H1 (cell line): ENCODE data around the gene GLOD4. TPM values are rescaled to one million over a fixed set of nuclear protein-coding genes. Genes with fewer than 3 reads are reported as not detected.

Experiments used
- CTCF ChIA-PET: fragments of 300-600 bp; sonication (Branson Sonifier 250); formaldehyde crosslinking; loops from one replicate; lab custom pipeline; 2021; ENCODE audit not compliant: partially characterized antibody; lab: Charles Lee
- POLR2A ChIA-PET: fragments of 300-600 bp; sonication (Branson Sonifier 250); formaldehyde crosslinking; loops from one replicate; lab custom pipeline; 2021; ENCODE audit warnings: inconsistent platforms; ENCODE audit not compliant: partially characterized antibody; lab: Charles Lee
- DNase-seq, 2 experiments: peaks; one replicate each; pipeline versions ENCODE4 v3.0.0 to v3.0.0-alpha.2; 2010 to 2022; ENCODE audit warnings: low spot score in 2 of 2, low read depth in 1 of 2, mixed read lengths in 1 of 2
- FAIRE-seq: peaks from 2 replicates; lab custom pipeline; 2011; peaks lifted over from hg19 to GRCh38; lab: Jason Lieb, UNC
- H2AFZ ChIP-seq: 2 replicates; pipeline ENCODE4 v1.8.1; 2012; ENCODE audit warnings: low read length, inconsistent platforms
- H2AK5ac ChIP-seq: 2 replicates; pipeline ENCODE4 v1.6.1; 2013; ENCODE audit warnings: low read depth, low read length
- H2BK120ac ChIP-seq: replicated peaks from 2 replicates; pipeline ENCODE3; 2013; ENCODE audit warnings: low read depth, low read length, inconsistent platforms
- H2BK12ac ChIP-seq: 2 replicates; pipeline ENCODE4 v1.6.1; 2013; ENCODE audit warnings: low read depth, low read length
- H2BK15ac ChIP-seq: 2 replicates; pipeline ENCODE4 v1.6.1; 2013; ENCODE audit warnings: low read length
- H2BK20ac ChIP-seq: 2 replicates; pipeline ENCODE4 v1.6.1; 2013; ENCODE audit warnings: low read length
- H2BK5ac ChIP-seq: 2 replicates; pipeline ENCODE4 v1.6.1; 2013; ENCODE audit warnings: low read depth, low read length
- H3K14ac ChIP-seq: 2 replicates; pipeline ENCODE4 v1.6.1; 2013; ENCODE audit warnings: inconsistent platforms; ENCODE audit not compliant: insufficient read length
- H3K18ac ChIP-seq: 2 replicates; pipeline ENCODE4 v1.6.1; 2013; ENCODE audit warnings: low read length; ENCODE audit errors: extremely low read depth
- H3K23ac ChIP-seq: 2 replicates; pipeline ENCODE4 v1.6.1; 2013; ENCODE audit warnings: inconsistent platforms; ENCODE audit not compliant: insufficient read length
- H3K23me2 ChIP-seq: 2 replicates; pipeline ENCODE4 v1.6.1; 2013; ENCODE audit warnings: low read depth, low read length
- H3K27ac ChIP-seq: 2 replicates; pipeline ENCODE4 v1.6.1; 2011; ENCODE audit warnings: low read depth, low read length, inconsistent platforms
- H3K27me3 ChIP-seq, 4 experiments: replicated peaks in 1 of 4; 1 replicate in 1 of 4; 2 replicates in 3 of 4; pipeline versions ENCODE4 v1.6.1 to v1.8.1; 2011 to 2013; ENCODE audit warnings: low read length in 3 of 4, mild to moderate bottlenecking in 3 of 4, inconsistent platforms in 2 of 4, mixed read lengths in 2 of 4, moderate library complexity in 1 of 4; ENCODE audit not compliant: control insufficient read depth in 3 of 4, insufficient read depth in 3 of 4; ENCODE audit errors: extremely low read depth in 1 of 4
- H3K36me3 ChIP-seq, 4 experiments: 2 replicates each; pipeline versions ENCODE4 v1.6.1 to v1.8.1; 2011 to 2013; ENCODE audit warnings: mild to moderate bottlenecking in 4 of 4, low read length in 3 of 4, moderate library complexity in 2 of 4, control low read depth in 1 of 4, inconsistent platforms in 1 of 4; ENCODE audit not compliant: insufficient read depth in 4 of 4, control insufficient read depth in 2 of 4
- H3K4ac ChIP-seq: replicated peaks from 2 replicates; pipeline ENCODE3; 2013; ENCODE audit warnings: low read length, low read depth, mixed read lengths, inconsistent platforms; ENCODE audit not compliant: insufficient read length
- H3K4me1 ChIP-seq, 4 experiments: replicated peaks in 1 of 4; 1 replicate in 1 of 4; 2 replicates in 3 of 4; pipeline versions ENCODE4 v1.6.1 to v1.8.1; 2011 to 2013; ENCODE audit warnings: low read length in 3 of 4, inconsistent platforms in 2 of 4, mixed read lengths in 1 of 4; ENCODE audit not compliant: insufficient read depth in 4 of 4, control insufficient read depth in 3 of 4
- H3K4me2 ChIP-seq, 2 experiments: 2 replicates each; pipeline versions ENCODE4 v1.6.1 to v1.8.1; 2011 to 2013; ENCODE audit warnings: low read depth in 2 of 2, low read length in 2 of 2, control low read depth in 1 of 2, inconsistent platforms in 1 of 2, mild to moderate bottlenecking in 1 of 2; ENCODE audit not compliant: insufficient read depth in 1 of 2
- H3K4me3 ChIP-seq, 4 experiments: fragments of 200-600, 300-600 bp in 1 of 4; sonication (generic), shearing (Covaris generic), sonication (Bioruptor Twin) in 1 of 4; 2 replicates each; pipeline versions ENCODE4 v1.5.1 to v1.8.1; 2011 to 2016; ENCODE audit warnings: low read length in 4 of 4, low read depth in 3 of 4, control low read depth in 2 of 4, inconsistent platforms in 2 of 4, mild to moderate bottlenecking in 2 of 4, mixed read lengths in 1 of 4, moderate library complexity in 1 of 4; ENCODE audit not compliant: insufficient read depth in 2 of 4; ENCODE audit errors: extremely low read depth in 1 of 4
- H3K56ac ChIP-seq: replicated peaks from 2 replicates; pipeline ENCODE3; 2013; ENCODE audit warnings: low read depth, mild to moderate bottlenecking, mixed read lengths, low read length, inconsistent platforms; ENCODE audit not compliant: insufficient read length
- H3K79me1 ChIP-seq: 2 replicates; pipeline ENCODE4 v1.6.1; 2013; ENCODE audit warnings: low read depth, low read length, control low read depth
- H3K79me2 ChIP-seq, 2 experiments: 2 replicates each; pipeline versions ENCODE4 v1.6.1 to v1.8.1; 2012 to 2013; ENCODE audit warnings: low read length in 2 of 2, mild to moderate bottlenecking in 2 of 2, inconsistent platforms in 1 of 2; ENCODE audit not compliant: insufficient read depth in 2 of 2, control insufficient read depth in 1 of 2
- H3K9ac ChIP-seq, 4 experiments: replicated peaks in 1 of 4; 1 replicate in 1 of 4; 2 replicates in 3 of 4; pipeline versions ENCODE4 v1.6.1 to v1.8.1; 2011 to 2013; ENCODE audit warnings: low read depth in 3 of 4, low read length in 3 of 4, control low read depth in 2 of 4, mild to moderate bottlenecking in 2 of 4, moderate library complexity in 2 of 4, inconsistent platforms in 1 of 4; ENCODE audit errors: extremely low read depth in 1 of 4
- H3K9me3 ChIP-seq, 2 experiments: 2 replicates each; pipeline versions ENCODE4 v1.6.1 to v1.8.1; 2012 to 2013; ENCODE audit warnings: mild to moderate bottlenecking in 2 of 2, moderate library complexity in 2 of 2, control low read depth in 1 of 2, inconsistent platforms in 1 of 2, low read depth in 1 of 2, low read length in 1 of 2, mixed read lengths in 1 of 2; ENCODE audit not compliant: insufficient read depth in 2 of 2
- H4K20me1 ChIP-seq, 2 experiments: replicated peaks in 1 of 2; 2 replicates each; pipeline versions ENCODE3 to v1.8.1; 2011 to 2013; ENCODE audit warnings: inconsistent platforms in 2 of 2, low read length in 2 of 2, mild to moderate bottlenecking in 1 of 2; ENCODE audit not compliant: insufficient read depth in 2 of 2, control insufficient read depth in 1 of 2
- H4K5ac ChIP-seq: 2 replicates; pipeline ENCODE4 v1.6.1; 2013; ENCODE audit warnings: low read length, low read depth, mixed read lengths, inconsistent platforms; ENCODE audit not compliant: insufficient read length
- H4K8ac ChIP-seq: 2 replicates; pipeline ENCODE4 v1.8.0; 2013; ENCODE audit warnings: mild to moderate bottlenecking, moderate library complexity, low read length, inconsistent platforms; ENCODE audit not compliant: insufficient read depth; ENCODE audit errors: extremely low read depth
- H4K91ac ChIP-seq: replicated peaks from 2 replicates; pipeline ENCODE3; 2013; ENCODE audit warnings: low read length, mixed read lengths, inconsistent platforms; ENCODE audit not compliant: insufficient read length
- CHD2 ChIP-seq: IDR thresholded peaks from 2 replicates; pipeline ENCODE4 v1.6.1; 2012; ENCODE audit warnings: low read length, improper control_type of control experiment
- GTF2F1 ChIP-seq: IDR thresholded peaks from 2 replicates; pipeline ENCODE4 v1.6.1; 2012; ENCODE audit warnings: low read depth, low read length, improper control_type of control experiment, borderline replicate concordance
- JUN ChIP-seq: IDR thresholded peaks from 2 replicates; pipeline ENCODE4 v1.6.1; 2011; ENCODE audit warnings: low read depth, mild to moderate bottlenecking, improper control_type of control experiment, low read length
- KDM1A ChIP-seq: fragments of 200-600, 300-600 bp; sonication (generic); IDR thresholded peaks from 2 replicates; pipeline ENCODE4 v1.7.1; 2016; ENCODE audit warnings: mild to moderate bottlenecking, low read length, borderline replicate concordance
- RAD21 ChIP-seq, 2 experiments: IDR thresholded peaks in 1 of 2; conservative IDR thresholded peaks in 1 of 2; 2 replicates each; pipeline ENCODE4 v1.6.1; 2011; ENCODE audit warnings: low read depth in 2 of 2, low read length in 2 of 2, improper control_type of control experiment in 1 of 2, inconsistent platforms in 1 of 2, mild to moderate bottlenecking in 1 of 2, moderate library complexity in 1 of 2
- RBBP5 ChIP-seq: IDR thresholded peaks from 2 replicates; pipeline ENCODE4 v1.7.1; 2012; ENCODE audit warnings: low read depth, mild to moderate bottlenecking, inconsistent platforms, low read length, moderate library complexity, borderline replicate concordance
- SP4 ChIP-seq: IDR thresholded peaks from 2 replicates; pipeline ENCODE4 v1.6.1; 2012; ENCODE audit warnings: low read length, inconsistent platforms
- SUZ12 ChIP-seq: fragments of 200-600 bp; sonication (generic); IDR thresholded peaks from 2 replicates; pipeline ENCODE4 v1.6.1; 2012; ENCODE audit warnings: mild to moderate bottlenecking, inconsistent platforms, low read length, moderate library complexity, mixed read lengths
- WGBS, 2 experiments: shearing (Covaris generic) in 1 of 2; methylation state at CpG; one replicate each; pipeline versions ENCODE4 v1.1.6 to v1.1.7; 2013 to 2015; ENCODE audit warnings: low lambda C conversion rate in 2 of 2, mixed read lengths in 2 of 2, inconsistent platforms in 1 of 2, low coverage in 1 of 2, missing lambda C conversion rate in 1 of 2; ENCODE audit not compliant: insufficient replicate concordance in 2 of 2, insufficient coverage in 1 of 2, insufficient read length in 1 of 2; ENCODE audit errors: extremely low coverage in 1 of 2, missing lambda C conversion rate in 1 of 2; 5-methylcytosine and 5-hydroxymethylcytosine counted together
- polyA plus RNA-seq, 7 experiments: library from polyadenylated mRNA; depleted of rRNA in 3 of 7; stranded (reverse) in 5 of 7; unstranded in 2 of 7; fragments of >200 nt in 5 of 7; fragments of 200-250 nt in 2 of 7; gene quantifications; 1 replicate in 5 of 7; 2 replicates in 1 of 7; 4 replicates in 1 of 7; pipeline versions ENCODE4 v1.2.1 to v1.2.3, GENCODE V29; 2011 to 2013; ENCODE audit warnings: missing spikeins in 2 of 7, mixed read lengths in 2 of 7
- total RNA-seq: library from RNA; stranded (reverse); fragmentation: NEBNext Ultra II Directional; extraction: Animal tissue kit (Norgen Biotek cat#: 25700); gene quantifications from 2 replicates; pipeline ENCODE4 v1.2.1, GENCODE V29; 2021

GLOD4 gene
- total and polyA plus RNA-seq, 2 of the 8 experiments (the other 6 are each of a cell fraction or from before 2014, with no cell fraction given), result 36.8 to 81.3 TPM

DNA sequence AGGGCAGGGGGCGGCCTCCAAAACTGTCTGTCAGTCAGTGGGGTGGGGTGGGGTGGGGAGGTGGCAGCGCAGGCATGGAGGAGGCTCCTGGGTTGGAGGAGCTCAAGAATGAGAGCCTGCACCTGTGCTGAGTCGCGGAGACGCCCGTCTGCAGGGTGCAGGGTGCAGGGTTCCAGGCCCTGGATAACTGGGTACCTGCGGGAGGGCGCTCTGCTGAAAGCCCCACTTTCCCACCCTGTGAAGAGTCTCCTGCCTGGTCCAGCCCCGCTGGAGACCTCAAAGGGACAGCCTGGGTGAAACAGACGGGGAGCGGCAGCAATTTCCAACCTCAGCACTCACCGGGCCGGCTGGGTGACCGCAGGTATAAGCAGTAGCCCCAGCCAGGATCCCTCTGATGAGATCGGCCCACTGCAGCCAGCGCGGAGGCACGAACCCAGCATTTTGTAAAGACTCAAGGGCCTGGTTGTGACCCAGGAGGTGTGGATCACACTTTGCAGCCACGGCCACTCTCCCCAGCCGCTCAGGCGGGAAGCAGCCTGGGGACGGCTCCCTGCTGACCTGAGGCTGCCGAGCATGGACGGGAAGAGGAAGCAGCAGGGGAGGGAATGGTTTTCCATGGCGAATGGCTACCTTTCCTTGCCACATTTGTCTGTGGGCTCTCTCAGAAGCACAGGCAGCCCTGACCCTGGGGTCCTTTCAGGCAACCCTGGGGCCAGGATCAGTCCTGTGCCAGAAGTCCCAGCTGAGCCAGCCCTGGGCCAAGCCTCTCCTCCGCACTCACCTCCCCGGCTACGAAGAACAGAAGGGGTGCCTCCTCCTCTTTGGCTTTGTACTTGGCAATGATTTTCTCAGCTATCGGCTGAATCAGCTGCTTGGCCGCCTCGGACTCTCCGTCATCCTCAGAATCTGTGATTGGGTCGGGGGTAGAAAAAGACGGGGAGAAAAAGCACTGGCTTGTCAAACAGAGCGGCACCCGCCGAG is 21.1 kb upstream of the GLOD4 start:
- Histone ChIP-seq H3K9me3 (no peaks in the 10 kb centered on the region), H2BK15ac (no peak overlapping the region), H3K14ac (no peak overlapping the region), H2AK5ac (no peak overlapping the region), H3K56ac (no peak overlapping the region), H2BK20ac (no peak overlapping the region), H3K9ac (no peak overlapping the region), H2BK12ac (no peak overlapping the region), H4K5ac (no peak overlapping the region), H3K79me1 (no peaks in the 10 kb centered on the region; the same call in 1 of the 2 replicates), H3K36me3 (peaks cover 0 to 6% (median 0%) of the 10 kb centered on the region in 4 experiments; a peak in 2 of 8 replicates), H3K23ac (no peak overlapping the region), H4K91ac (no peak overlapping the region), H3K4ac (no peak overlapping the region), H3K27me3 (no peaks in the 10 kb centered on the region), H2BK5ac (no peak overlapping the region), H3K4me1 (peaks cover 0 to 5% (median 4%) of the 10 kb centered on the region in 4 experiments; a peak in 3 of 7 replicates), H2BK120ac (no peak overlapping the region), H3K23me2 (no peaks in the 10 kb centered on the region), H4K8ac (peak overlapping the region; percentile 1; the same call in 1 of the 2 replicates), H4K20me1 (peaks cover 3 to 4% of the 10 kb centered on the region in 2 experiments), H3K18ac (no peak overlapping the region), H3K4me2 (no peak overlapping the region), H3K4me3 (no peak overlapping the region), H2AFZ (no peak overlapping the region), H3K27ac (no peak overlapping the region), H3K79me2 (no peaks in the 10 kb centered on the region)
- ChIA-PET POLR2A (interaction anchor here (0.6 to 1.6 kb wide), 4 partner anchors 8 to 129 kb away, joined by 3 to 5 read pairs (median 4); no protein-coding TSS in a partner anchor), CTCF (interaction anchor here (0.7 to 2.3 kb wide), 8 partner anchors 7 to 245 kb away, joined by 3 to 8 read pairs (median 4); no protein-coding TSS in a partner anchor)
- FAIRE-seq (no peak), DNase-seq (no peak)
- no peak for TF ChIP-seq SUZ12
- no peak for TF ChIP-seq KDM1A
- no peak for TF ChIP-seq GTF2F1
- no peak for TF ChIP-seq RBBP5
- no peak for TF ChIP-seq JUN
- TF ChIP-seq RAD21 (IDR thresholded peaks at IDR 0.05 in 1 of 2, conservative IDR thresholded peaks at IDR 0.05 in 1 of 2; ENCODE audit: low read depth in 2 of 2, low read length in 2 of 2), result no peak
- TF ChIP-seq CHD2, result no peak
- TF ChIP-seq SP4, result no peak
- 93% methylated on average over 34 of the region's 37 CpGs; no CpG with 5 or more reads in 1 of the 2 experiments for WGBS, 2 experiments
